Astrocyte (in vitro differentiated cells and primary cell): ENCODE data around the gene DCST2.

Experiments
- EZH2 ChIP-seq: IDR thresholded peaks from 2 replicates; pipeline ENCODE4 v1.6.1; 2012; ENCODE audit warnings: mild to moderate bottlenecking, low read length, inconsistent platforms; ENCODE audit not compliant: insufficient read depth
- TF ChIP-seq, protein P1 (sequence below): IDR thresholded peaks from 2 replicates; pipeline ENCODE4 v1.5.1; 2011; ENCODE audit warnings: low read depth, mild to moderate bottlenecking, inconsistent platforms, low read length, moderate library complexity; ENCODE audit not compliant: insufficient read depth

DNA sequence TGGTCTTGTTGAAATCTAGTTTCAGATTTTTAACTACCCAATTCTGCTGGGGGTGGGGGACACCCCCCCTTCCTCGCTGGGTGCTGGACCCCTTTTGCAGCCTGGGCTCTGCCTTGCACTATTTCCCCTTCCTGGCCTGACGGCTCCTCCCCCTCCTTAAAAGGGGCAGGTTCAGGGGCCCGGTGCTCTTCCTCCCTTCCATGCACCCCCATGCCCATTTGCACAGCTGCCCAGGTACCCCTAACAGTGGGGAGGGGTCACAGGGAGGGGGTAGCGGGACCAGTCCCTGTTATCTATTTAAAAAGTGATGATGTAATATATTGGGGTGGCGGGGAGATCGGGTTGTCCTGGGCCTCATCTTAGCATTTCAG lies 15.7 kb downstream of the DCST2 start:
- TF ChIP-seq, protein P1, sequence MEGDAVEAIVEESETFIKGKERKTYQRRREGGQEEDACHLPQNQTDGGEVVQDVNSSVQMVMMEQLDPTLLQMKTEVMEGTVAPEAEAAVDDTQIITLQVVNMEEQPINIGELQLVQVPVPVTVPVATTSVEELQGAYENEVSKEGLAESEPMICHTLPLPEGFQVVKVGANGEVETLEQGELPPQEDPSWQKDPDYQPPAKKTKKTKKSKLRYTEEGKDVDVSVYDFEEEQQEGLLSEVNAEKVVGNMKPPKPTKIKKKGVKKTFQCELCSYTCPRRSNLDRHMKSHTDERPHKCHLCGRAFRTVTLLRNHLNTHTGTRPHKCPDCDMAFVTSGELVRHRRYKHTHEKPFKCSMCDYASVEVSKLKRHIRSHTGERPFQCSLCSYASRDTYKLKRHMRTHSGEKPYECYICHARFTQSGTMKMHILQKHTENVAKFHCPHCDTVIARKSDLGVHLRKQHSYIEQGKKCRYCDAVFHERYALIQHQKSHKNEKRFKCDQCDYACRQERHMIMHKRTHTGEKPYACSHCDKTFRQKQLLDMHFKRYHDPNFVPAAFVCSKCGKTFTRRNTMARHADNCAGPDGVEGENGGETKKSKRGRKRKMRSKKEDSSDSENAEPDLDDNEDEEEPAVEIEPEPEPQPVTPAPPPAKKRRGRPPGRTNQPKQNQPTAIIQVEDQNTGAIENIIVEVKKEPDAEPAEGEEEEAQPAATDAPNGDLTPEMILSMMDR: no peak
- TF ChIP-seq EZH2: no peak
